Tibial artery (tissue), 4 donors: ENCODE results near the gene SLC45A3.

ENCODE experiments used
- DNase-seq, 2 donors: peaks; one replicate each; pipeline ENCODE4 v3.0.0-alpha.2; 2019
- H3K27ac ChIP-seq, 2 donors: fragments of 200-600 bp; sonication (generic) in 1 of 2; 1 replicate in 1 of 2; 2 replicates in 1 of 2; pipeline ENCODE4 v1.5.1; 2018 to 2019; ENCODE audit warnings: mild to moderate bottlenecking in 1 of 2
- H3K27me3 ChIP-seq, 2 donors: fragments of 200-600 bp; sonication (generic) in 1 of 2; one replicate each; pipeline versions ENCODE4 v1.5.1 to v1.6.0; 2016 to 2019
- H3K36me3 ChIP-seq, 3 donors: fragments of 200-600 bp; sonication (generic) in 2 of 3; one replicate each; pipeline ENCODE4 v1.5.1; 2016 to 2019; ENCODE audit warnings: mild to moderate bottlenecking in 2 of 3
- H3K4me1 ChIP-seq, 4 donors: fragments of 200-600 bp; sonication (generic) in 2 of 4; 1 replicate in 3 of 4; 2 replicates in 1 of 4; pipeline ENCODE4 v1.5.1; 2016 to 2019
- H3K4me3 ChIP-seq, 2 donors: fragments of 200-600 bp; sonication (generic) in 1 of 2; 1 replicate in 1 of 2; 2 replicates in 1 of 2; pipeline ENCODE4 v1.5.1; 2018 to 2019; ENCODE audit warnings: mild to moderate bottlenecking in 2 of 2
- H3K9me3 ChIP-seq, 3 donors: fragments of 200-600 bp; sonication (generic) in 1 of 3; one replicate each; pipeline ENCODE4 v1.5.1; 2016 to 2019
- CTCF ChIP-seq, 2 experiments: fragments of 200-600 bp in 1 of 2; fragments of 450-650 bp in 1 of 2; IDR thresholded peaks; one replicate each; pipeline ENCODE4 v1.5.1; 2017 to 2019; ENCODE audit warnings: antibody characterized with exemption in 2 of 2, mild to moderate bottlenecking in 1 of 2, moderate library complexity in 1 of 2
- intact Hi-C: fragments of 100-400 bp; cut with DNase I; formaldehyde crosslinking; loops from one replicate; pipeline ENCODE4 v1.15.0; 2023; ENCODE audit warnings: low total_unique reads

Gene SLC45A3

GRCh38 chr1:205631768-205632668, 48.3 kb downstream of the SLC45A3 start, which contains the start of gene ELK4:
Gene ELK4 (minus strand): TSS chr1:205632011. CDS start chr1:205623882, 8,129 bp downstream.
- H3K9me3 ChIP-seq: no peaks in the 10 kb centered on the region
- H3K4me3 ChIP-seq: peak within 1 kb of the TSS; percentile 76 to 86
- no peaks in the 10 kb centered on the region for H3K27me3 ChIP-seq
- peak; percentile 98 to 99 for DNase-seq
- H3K27ac ChIP-seq: peak within 1 kb of the TSS; percentile 96 to 99
- H3K4me1 ChIP-seq: peaks cover 0 to 46% (median 28%) of the 10 kb centered on the region in 4 donors
- peak; percentile 67 to 75 for TF ChIP-seq CTCF (IDR thresholded peaks at IDR 0.05)
- intact Hi-C loops: loop anchor here (1.0 kb wide), 1 partner anchor 40 kb away; no protein-coding TSS in a partner anchor
- H3K36me3 ChIP-seq: no peaks in the 10 kb centered on the region

- intact Hi-C loops: no loop called here
These were observed 49.1 kb downstream of the SLC45A3 start for GRCh38 chr1:205631010-205631767.

GRCh38 chr1:205630651-205631009, 49.7 kb downstream of the SLC45A3 start:
- H3K9me3 ChIP-seq: no peaks in the 10 kb centered on the region
- H3K27ac ChIP-seq: peak overlapping the region; percentile 96 to 99
- peaks cover 0 to 36% (median 22%) of the 10 kb centered on the region in 4 donors for H3K4me1 ChIP-seq
- H3K27me3 ChIP-seq: no peaks in the 10 kb centered on the region
- H3K4me3 ChIP-seq: peak overlapping the region; percentile 76 to 86
- no peaks in the 10 kb centered on the region for H3K36me3 ChIP-seq
- TF ChIP-seq CTCF (IDR thresholded peaks at IDR 0.05): no peak
- intact Hi-C loops: no loop called here
- no peak for DNase-seq

More at GRCh38 chr1:205631010-205631767, 49.1 kb downstream of the SLC45A3 start:
- peak overlapping the region; percentile 76 to 86 for H3K4me3 ChIP-seq
- no peaks in the 10 kb centered on the region for H3K9me3 ChIP-seq
- peak overlapping the region; percentile 96 to 99 for H3K27ac ChIP-seq
- H3K4me1 ChIP-seq: peaks cover 0 to 38% (median 22%) of the 10 kb centered on the region in 4 donors
- DNase-seq: peak; percentile 50 to 74
- H3K36me3 ChIP-seq: no peaks in the 10 kb centered on the region
- H3K27me3 ChIP-seq: no peaks in the 10 kb centered on the region
- TF ChIP-seq CTCF (IDR thresholded peaks at IDR 0.05): no peak

- Histone ChIP-seq H3K36me3 (no peaks in the 10 kb centered on the region), H3K4me1 (peaks cover 0 to 38% (median 22%) of the 10 kb centered on the region in 4 donors), H3K9me3 (no peaks in the 10 kb centered on the region), H3K4me3 (peak overlapping the region; percentile 76 to 86), H3K27ac (peak overlapping the region; percentile 96 to 99), H3K27me3 (no peaks in the 10 kb centered on the region)
- DNase-seq: no peak
- no peak for TF ChIP-seq CTCF (IDR thresholded peaks at IDR 0.05)
- intact Hi-C loops: no loop called here
These were observed 50.1 kb downstream of the SLC45A3 start for GRCh38 chr1:205630241-205630640.

- DNase-seq: no peak
- H3K4me3 ChIP-seq: no peak overlapping the region
- peaks cover 0 to 40% (median 22%) of the 10 kb centered on the region in 4 donors for H3K4me1 ChIP-seq
- H3K27ac ChIP-seq: peak overlapping the region in 1 of 2 donors; percentile 96
- intact Hi-C loops: no loop called here
- no peaks in the 10 kb centered on the region for H3K27me3 ChIP-seq
- no peaks in the 10 kb centered on the region for H3K36me3 ChIP-seq
- no peak for TF ChIP-seq CTCF (IDR thresholded peaks at IDR 0.05)
- no peaks in the 10 kb centered on the region for H3K9me3 ChIP-seq
These were observed 50.6 kb downstream of the SLC45A3 start for GRCh38 chr1:205629751-205630150.
